ENCODE data around the gene PKN2. TPM values are rescaled to one million over a fixed set of nuclear protein-coding genes. Genes with fewer than 3 reads are reported as not detected.

Gene PKN2
- total RNA-seq, 1 donor from 2014 or later: 72.8 TPM

DNA sequence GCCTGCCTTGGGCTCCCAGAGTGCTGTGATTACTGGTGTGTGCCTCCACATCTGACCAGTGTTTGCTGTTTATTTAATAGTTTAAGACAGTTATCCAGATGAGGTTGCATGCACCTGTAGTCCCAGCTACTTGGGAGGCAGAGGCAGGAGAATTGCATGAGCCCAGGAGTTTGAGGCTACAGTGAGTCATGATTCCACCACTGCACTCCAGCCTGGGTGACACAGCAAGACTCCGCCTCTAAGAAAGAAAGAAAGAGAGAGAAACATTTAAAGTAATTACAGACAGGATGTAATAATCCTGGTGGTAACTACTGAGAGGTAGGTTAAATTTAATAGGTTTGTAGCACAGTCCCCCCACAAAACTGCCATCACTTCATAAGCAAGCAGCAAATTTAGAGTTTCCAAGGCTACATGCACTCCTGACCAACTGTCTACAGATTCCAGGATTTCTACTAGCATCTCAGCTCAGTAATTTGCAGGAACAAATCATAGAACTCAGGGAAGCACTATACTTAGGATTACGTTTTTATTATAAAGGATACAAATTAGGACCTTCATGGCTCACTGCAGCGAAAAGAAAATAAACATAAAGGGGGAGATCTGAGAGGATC is 89.6 kb downstream of the PKN2 start:
- no peak for DNase-seq (ENCODE audit: low spot score, unreplicated experiment)
- Mint-ChIP-seq H3K4me3 (ENCODE audit: low read depth) (no peak overlapping the region), H3K36me3 (ENCODE audit: insufficient read depth) (peaks cover 50% of the 10 kb centered on the region), H3K27me3 (no peaks in the 10 kb centered on the region), H3K27ac (peak overlapping the region; percentile 94), H3K4me1 (ENCODE audit: low read depth) (peaks cover 22% of the 10 kb centered on the region), H3K9me3 (ENCODE audit: low read depth) (peaks cover 3% of the 10 kb centered on the region)
- TF ChIP-seq, protein P1, sequence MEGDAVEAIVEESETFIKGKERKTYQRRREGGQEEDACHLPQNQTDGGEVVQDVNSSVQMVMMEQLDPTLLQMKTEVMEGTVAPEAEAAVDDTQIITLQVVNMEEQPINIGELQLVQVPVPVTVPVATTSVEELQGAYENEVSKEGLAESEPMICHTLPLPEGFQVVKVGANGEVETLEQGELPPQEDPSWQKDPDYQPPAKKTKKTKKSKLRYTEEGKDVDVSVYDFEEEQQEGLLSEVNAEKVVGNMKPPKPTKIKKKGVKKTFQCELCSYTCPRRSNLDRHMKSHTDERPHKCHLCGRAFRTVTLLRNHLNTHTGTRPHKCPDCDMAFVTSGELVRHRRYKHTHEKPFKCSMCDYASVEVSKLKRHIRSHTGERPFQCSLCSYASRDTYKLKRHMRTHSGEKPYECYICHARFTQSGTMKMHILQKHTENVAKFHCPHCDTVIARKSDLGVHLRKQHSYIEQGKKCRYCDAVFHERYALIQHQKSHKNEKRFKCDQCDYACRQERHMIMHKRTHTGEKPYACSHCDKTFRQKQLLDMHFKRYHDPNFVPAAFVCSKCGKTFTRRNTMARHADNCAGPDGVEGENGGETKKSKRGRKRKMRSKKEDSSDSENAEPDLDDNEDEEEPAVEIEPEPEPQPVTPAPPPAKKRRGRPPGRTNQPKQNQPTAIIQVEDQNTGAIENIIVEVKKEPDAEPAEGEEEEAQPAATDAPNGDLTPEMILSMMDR (IDR thresholded peaks at IDR 0.05; ENCODE audit: unreplicated experiment): no peak

DNA sequence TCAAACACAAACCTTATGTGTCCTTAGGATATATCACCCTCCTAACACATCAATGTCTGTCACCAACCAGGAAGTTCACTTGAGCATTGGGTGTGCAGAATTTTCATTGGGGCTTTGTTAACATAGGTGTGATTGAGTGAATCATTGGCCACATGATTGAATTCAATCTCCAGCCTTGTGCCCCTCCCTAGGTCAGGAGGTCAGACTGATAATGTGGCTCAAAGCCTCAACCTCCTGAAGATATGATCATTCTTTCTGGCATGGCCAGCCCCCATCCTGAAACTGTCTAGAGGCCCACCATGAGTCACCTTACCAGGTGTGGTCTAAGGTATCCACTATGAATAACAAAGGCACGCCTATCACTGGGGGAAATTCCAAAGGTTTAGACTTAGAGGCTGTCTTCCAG is 90.1 kb downstream of the PKN2 start:
- TF ChIP-seq, protein P1 (IDR thresholded peaks at IDR 0.05; ENCODE audit: unreplicated experiment): no peak
- Mint-ChIP-seq H3K27ac (peak overlapping the region; percentile 94), H3K4me3 (ENCODE audit: low read depth) (no peak overlapping the region), H3K4me1 (ENCODE audit: low read depth) (peaks cover 22% of the 10 kb centered on the region), H3K36me3 (ENCODE audit: insufficient read depth) (peaks cover 49% of the 10 kb centered on the region), H3K27me3 (no peaks in the 10 kb centered on the region), H3K9me3 (ENCODE audit: low read depth) (peaks cover 3% of the 10 kb centered on the region)
- DNase-seq (ENCODE audit: low spot score, unreplicated experiment): no peak

DNA sequence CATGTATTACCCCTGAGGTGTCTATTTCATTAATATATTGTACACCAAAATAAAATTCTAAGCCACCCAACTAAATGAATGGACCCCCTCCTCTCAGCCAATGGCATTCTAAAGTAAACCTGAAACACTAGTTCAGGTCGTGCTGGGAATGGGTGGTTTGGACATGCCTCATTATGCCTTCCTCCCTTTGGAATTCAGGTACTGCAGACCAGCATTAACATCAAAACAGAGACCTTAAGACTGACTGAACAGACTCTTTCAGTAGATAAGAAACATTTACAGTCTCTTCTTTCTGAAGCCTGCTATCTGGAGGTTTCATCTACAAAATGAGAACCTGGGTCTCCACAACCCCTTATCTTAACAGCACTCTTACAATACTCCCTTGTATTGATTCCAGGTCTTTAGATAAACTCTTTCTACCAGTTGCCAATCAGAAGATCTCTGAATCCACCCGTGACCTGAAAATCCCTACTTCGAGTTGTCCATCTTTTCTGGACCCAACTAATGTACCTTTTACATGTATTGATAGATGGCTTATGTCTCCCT is 93.6 kb downstream of the PKN2 start:
- H3K4me1 Mint-ChIP-seq (ENCODE audit: low read depth): peaks cover 22% of the 10 kb centered on the region

DNA sequence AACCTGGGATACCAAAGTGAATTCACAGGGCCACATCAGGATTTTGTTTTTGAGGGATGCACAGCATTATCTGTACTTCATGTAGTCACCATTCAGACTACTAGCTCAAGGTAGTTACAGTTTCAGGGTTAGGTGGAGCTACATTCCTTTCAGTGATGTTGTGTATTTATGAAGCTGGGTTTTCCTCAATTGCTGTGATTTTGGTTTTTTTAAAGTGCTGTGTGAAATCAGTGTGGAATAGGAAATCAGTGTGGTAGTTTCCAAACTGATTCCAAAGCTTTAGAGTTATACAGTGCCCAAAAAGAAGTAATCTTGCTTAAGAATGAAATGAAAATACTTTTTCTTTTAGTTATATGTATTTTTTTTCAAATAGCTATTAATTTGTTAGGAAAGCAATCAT is 95.8 kb downstream of the PKN2 start:
- TF ChIP-seq, protein P1 (IDR thresholded peaks at IDR 0.05; ENCODE audit: unreplicated experiment): no peak
- no peak overlapping the region for H3K4me3 Mint-ChIP-seq (ENCODE audit: low read depth)
- H3K4me1 Mint-ChIP-seq (ENCODE audit: low read depth): peaks cover 6% of the 10 kb centered on the region
- no peak overlapping the region for H3K27ac Mint-ChIP-seq
- DNase-seq (ENCODE audit: low spot score, unreplicated experiment): no peak
- peaks cover 3% of the 10 kb centered on the region for H3K9me3 Mint-ChIP-seq (ENCODE audit: low read depth)
- H3K36me3 Mint-ChIP-seq (ENCODE audit: insufficient read depth): peaks cover 37% of the 10 kb centered on the region
- no peaks in the 10 kb centered on the region for H3K27me3 Mint-ChIP-seq

More for the DNA sequence above, 93.6 kb downstream of the PKN2 start:
- TF ChIP-seq, protein P1 (IDR thresholded peaks at IDR 0.05; ENCODE audit: unreplicated experiment): no peak
- Mint-ChIP-seq H3K27me3 (no peaks in the 10 kb centered on the region), H3K9me3 (ENCODE audit: low read depth) (peaks cover 3% of the 10 kb centered on the region), H3K27ac (peak overlapping the region; percentile 78), H3K4me3 (ENCODE audit: low read depth) (no peak overlapping the region), H3K36me3 (ENCODE audit: insufficient read depth) (peaks cover 43% of the 10 kb centered on the region)
- no peak for DNase-seq (ENCODE audit: low spot score, unreplicated experiment)

DNA sequence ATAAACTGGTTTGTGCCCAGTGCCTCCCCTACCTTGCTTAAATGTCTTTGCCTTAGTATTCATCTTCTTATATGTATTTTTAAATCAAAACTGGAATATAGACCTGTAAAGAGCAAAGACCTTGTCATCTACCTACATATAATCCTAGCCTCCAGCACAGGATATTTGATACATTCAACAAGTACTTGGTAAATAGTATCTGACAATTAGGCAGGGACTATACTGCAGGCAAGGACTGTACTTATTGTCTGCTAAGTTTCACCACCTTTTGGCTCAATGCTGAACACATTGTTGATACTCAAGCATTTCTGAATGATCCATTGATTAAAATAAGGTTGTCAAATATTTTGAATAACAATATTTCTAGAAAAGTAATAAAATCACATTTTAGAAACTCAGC is 96.4 kb downstream of the PKN2 start:
- DNase-seq (ENCODE audit: low spot score, unreplicated experiment): no peak
- Mint-ChIP-seq H3K4me3 (ENCODE audit: low read depth) (no peak overlapping the region), H3K4me1 (ENCODE audit: low read depth) (peaks cover 6% of the 10 kb centered on the region), H3K9me3 (ENCODE audit: low read depth) (no peaks in the 10 kb centered on the region), H3K36me3 (ENCODE audit: insufficient read depth) (peaks cover 36% of the 10 kb centered on the region), H3K27me3 (no peaks in the 10 kb centered on the region), H3K27ac (no peak overlapping the region)
- TF ChIP-seq, protein P1 (IDR thresholded peaks at IDR 0.05; ENCODE audit: unreplicated experiment): no peak
